ENCODE measurements around the gene CDH23. TPM values are rescaled to one million over a fixed set of nuclear protein-coding genes. Genes with fewer than 3 reads are reported as not detected.
A peak's percentile ranks its signal among the peaks of the same experiment; 100 is the strongest.

The CDH23 gene
- total and polyA plus RNA-seq, 9 of the 15 experiments (the other 6 are each of a cell fraction or from before 2014, with no cell fraction given), result 0.18 to 1.2 (median 0.47) TPM

GRCh38 chr10:71638822-71639719 is 242.4 kb downstream of the CDH23 start (continued):
- TF ChIP-seq AFF1 (IDR thresholded peaks at IDR 0.05; ENCODE audit: low read depth in 1 of 2, partially characterized antibody in 2 of 2), result peak in 1 of 2 experiments; percentile 83
- no peak for TF ChIP-seq ZNF79 (CRISPR knock-in tag; IDR thresholded peaks at IDR 0.05; ENCODE audit: low read depth)
- peak; percentile 92 for TF ChIP-seq HDAC2 (IDR thresholded peaks at IDR 0.05)
- TF ChIP-seq PRMT5 (CRISPR knock-in tag; IDR thresholded peaks at IDR 0.05), result no peak
- no peak for TF ChIP-seq ZNF644 (tag; IDR thresholded peaks at IDR 0.05; ENCODE audit: low read depth)
- 0 out of 2 replicates have a peak, but pooled peaks have one; percentile 65 for TF ChIP-seq ZBTB1 (CRISPR knock-in tag; IDR thresholded peaks at IDR 0.05; ENCODE audit: borderline replicate concordance, low read depth)
- TF ChIP-seq ESRRA (IDR thresholded peaks at IDR 0.05; ENCODE audit: borderline replicate concordance, low read depth), result 0 out of 2 replicates have a peak, but pooled peaks have one; percentile 32
- TF ChIP-seq SMARCC2 (IDR thresholded peaks at IDR 0.05; ENCODE audit: low read depth), result peak; percentile 90
- peak; percentile 97 for TF ChIP-seq SMAD4 (CRISPR knock-in tag; conservative IDR thresholded peaks at IDR 0.05)
- TF ChIP-seq ZNF717 (CRISPR knock-in tag; IDR thresholded peaks at IDR 0.05), result no peak
- peak; percentile 73 for TF ChIP-seq RB1 (IDR thresholded peaks at IDR 0.05; ENCODE audit: low read depth)
- no peak for TF ChIP-seq ATF1 (CRISPR knock-in tag; IDR thresholded peaks at IDR 0.05)
- TF ChIP-seq ATF1 (tag; IDR thresholded peaks at IDR 0.05), result peak; percentile 49
- peak; percentile 90; the same call in 1 of the 2 replicates for TF ChIP-seq CC2D1A (IDR thresholded peaks at IDR 0.05)
- TF ChIP-seq CBFA2T2 (conservative IDR thresholded peaks at IDR 0.05), result peak; percentile 96
- peak; percentile 64 for TF ChIP-seq ARID4B (CRISPR knock-in tag; IDR thresholded peaks at IDR 0.05)
- peak; percentile 96 to 99 for TF ChIP-seq MAZ (CRISPR knock-in tag; conservative IDR thresholded peaks at IDR 0.05 in 1 of 2, IDR thresholded peaks at IDR 0.05 in 1 of 2)
- peak; percentile 16 to 52; a peak in 3 of 4 replicates for TF ChIP-seq RAD21 (CRISPR knock-in tag; conservative IDR thresholded peaks at IDR 0.05 in 1 of 2, IDR thresholded peaks at IDR 0.05 in 1 of 2)
- peak; percentile 40 for TF ChIP-seq HNRNPLL (IDR thresholded peaks at IDR 0.05; ENCODE audit: low read depth, low read length, poor library complexity, severe bottlenecking)
